Stimulated activated CD4-positive, alpha-beta T cell treated with anti-CD3 and anti-CD28 coated beads, Interleukin-2, amount 100 ng/mL, for 24 hours (primary cell): ENCODE data around the gene LEMD1.
A peak's percentile ranks its signal among the peaks of the same experiment; 100 is the strongest.
"Not testable (repeated sequence)": the region's sequence is repeated elsewhere in the genome, so short reads cannot be mapped to it uniquely, and the experiment has no call there.

Experiments
- DNase-seq, 2 donors: peaks; one replicate each; pipeline ENCODE4 v3.0.0-alpha.2; 2020

LEMD1 gene

DNA sequence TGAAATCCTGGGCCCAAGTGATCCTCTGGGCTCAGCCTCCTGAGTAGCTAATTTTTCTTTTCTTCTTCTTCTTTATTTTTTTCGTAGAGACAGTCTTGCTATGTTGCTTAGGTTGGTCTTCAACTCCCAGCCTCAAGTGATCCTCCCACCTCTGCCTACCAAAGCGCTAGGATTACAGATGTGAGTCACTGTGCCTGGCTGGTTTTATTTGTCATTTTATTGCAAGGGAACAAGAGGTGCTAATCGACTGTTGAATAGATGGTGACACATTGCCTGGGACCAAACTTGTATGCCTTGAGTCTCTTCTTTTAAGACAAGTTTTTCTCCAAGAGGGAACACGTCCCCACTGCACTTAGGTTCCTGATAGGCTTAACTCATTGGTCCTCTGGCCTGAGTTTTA is 45.1 kb downstream of the LEMD1 start:
- no peak for DNase-seq

- DNase-seq: no peak
These were observed 45.9 kb downstream of the LEMD1 start for GRCh38 chr1:205375835-205376545.

DNA sequence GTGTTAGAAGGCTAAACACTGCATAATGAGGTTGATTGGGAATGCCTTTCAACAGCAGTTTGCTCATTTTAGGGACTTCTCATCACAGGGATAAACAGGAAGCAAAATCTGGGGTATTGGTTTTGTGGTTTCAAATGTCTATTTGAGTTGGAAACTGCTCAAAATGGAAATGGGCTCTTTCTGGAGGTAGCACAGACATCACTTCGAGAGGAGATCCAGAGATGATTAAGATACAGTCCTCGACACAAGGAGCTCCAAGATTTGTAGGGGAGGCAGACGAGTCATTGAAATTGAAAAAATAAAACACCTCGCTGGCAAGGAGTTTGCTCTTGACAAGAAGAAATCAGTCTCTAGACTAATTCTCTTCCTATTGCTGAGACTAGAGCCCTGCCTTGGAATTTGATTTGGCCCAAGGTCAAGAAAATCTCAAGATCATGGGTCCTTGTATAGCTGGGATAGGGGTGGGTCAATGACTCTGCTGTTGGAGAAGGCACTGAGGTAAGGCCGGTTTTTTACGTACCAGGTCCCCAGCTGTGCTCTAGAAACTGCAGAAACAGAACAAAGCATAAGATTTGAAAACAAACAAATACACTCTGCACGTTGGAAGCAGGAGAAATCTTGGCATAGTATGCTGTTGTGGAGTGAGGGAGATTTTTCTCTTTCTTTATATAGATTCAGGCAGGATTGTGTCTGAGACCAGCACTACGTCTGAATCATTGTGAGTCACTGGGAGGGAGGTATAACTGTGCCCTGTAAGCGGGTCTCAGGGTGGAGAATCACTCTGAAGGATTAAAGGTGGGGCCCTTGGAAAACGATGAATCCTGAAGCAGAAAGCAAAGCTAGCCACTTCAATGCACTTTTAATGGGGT is 47.4 kb downstream of the LEMD1 start:
- no peak for DNase-seq

DNA sequence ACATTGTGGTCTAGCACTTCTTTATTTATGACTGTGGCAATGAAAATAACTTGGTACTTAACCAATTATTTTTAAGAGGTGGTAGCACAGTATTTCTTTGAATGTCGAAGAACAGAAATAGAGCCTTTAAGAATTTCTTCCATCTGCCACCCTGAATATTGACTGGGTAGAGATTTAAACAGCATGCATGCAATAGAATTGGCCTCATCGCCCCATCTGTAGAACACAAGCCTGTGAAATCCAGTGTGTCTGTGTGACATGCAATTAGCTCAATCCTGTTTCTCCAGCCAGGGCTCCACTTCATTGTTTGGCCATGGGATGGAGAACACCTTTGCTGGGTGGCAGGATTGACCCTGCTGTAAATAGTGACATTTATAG is 48.1 kb downstream of the LEMD1 start:
- no peak for DNase-seq

GRCh38 chr1:205373022-205373797 is 48.6 kb downstream of the LEMD1 start:
- DNase-seq: no peak

- DNase-seq: no peak
These were observed 49.8 kb downstream of the LEMD1 start for GRCh38 chr1:205371871-205372660.

DNA sequence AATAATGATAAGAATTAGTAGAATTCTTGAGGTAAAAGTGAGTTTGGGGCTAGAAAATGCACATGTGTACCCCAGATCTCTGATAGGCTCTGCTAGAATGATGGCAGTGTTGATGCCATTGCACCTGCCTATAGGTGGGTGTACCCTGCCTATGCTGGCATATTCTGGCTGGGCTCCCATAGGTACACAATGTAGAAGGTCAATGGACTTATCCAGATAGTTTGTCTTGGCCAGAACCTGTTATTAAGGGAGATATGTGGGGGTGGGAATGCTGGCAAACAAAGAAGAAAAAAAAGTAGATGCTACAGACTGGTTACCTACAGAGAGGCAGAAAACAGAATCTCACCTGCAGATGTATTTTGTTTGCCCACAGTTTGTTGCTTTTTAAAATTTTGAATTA is 51.1 kb downstream of the LEMD1 start:
- no peak for DNase-seq

- no peak for DNase-seq
These were observed 52.1 kb downstream of the LEMD1 start for GRCh38 chr1:205369701-205370123.

- no peak for DNase-seq
These were observed 53.4 kb downstream of the LEMD1 start for GRCh38 chr1:205368478-205368877.

- no peak for DNase-seq
These were observed 55.9 kb downstream of the LEMD1 start for GRCh38 chr1:205365945-205366463.

- DNase-seq: not testable (repeated sequence)
These were observed 56.8 kb downstream of the LEMD1 start for GRCh38 chr1:205365086-205365485.

DNA sequence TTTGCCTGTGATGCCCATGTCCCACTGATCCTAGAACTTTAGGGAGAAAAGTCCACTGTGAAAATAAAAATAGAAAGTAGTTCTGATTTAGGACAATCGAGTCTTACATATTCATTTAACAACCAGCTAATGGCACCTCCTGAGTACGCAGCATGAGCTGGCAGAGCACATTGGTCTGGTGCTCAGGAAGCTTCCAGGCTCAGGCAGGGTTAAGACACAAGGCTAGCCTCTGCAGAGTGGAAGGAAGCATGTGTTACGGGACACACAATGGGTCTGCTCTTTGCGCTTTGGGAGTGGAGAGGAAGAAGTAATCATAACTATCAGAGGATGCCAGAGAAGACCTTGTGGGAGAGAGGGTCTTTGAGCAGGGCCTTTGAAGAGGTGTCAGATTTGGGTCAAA is 61.0 kb downstream of the LEMD1 start:
- DNase-seq: no peak

- DNase-seq: no peak
These were observed 61.9 kb downstream of the LEMD1 start for GRCh38 chr1:205359771-205360565.

DNA sequence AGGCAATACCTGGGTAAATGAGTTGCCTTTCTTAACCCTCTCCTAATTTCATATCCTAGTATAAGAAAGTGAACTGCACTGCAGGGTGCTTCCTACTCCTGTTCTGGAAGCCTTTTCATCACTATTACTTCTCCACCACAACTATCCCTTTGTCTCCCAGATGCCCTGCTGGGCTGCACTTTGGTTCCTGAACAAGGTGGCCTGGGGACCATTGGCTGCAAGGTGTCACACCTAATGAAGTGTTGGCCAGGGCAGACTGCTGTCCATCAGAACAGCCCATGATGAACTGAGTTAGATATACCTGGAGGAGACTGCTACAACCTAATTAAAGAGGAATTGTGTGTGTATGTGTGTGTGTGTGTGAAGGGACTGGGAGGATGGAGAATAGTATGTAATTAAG is 63.3 kb downstream of the LEMD1 start:
- no peak for DNase-seq

- DNase-seq: no peak
These were observed 64.3 kb downstream of the LEMD1 start for GRCh38 chr1:205357567-205357966.

- DNase-seq: no peak
These were observed 65.3 kb downstream of the LEMD1 start, which contains the start of gene KLHDC8A for GRCh38 chr1:205356440-205357139. Gene KLHDC8A (minus strand): TSS chr1:205356922. CDS start chr1:205343604, 13,318 bp downstream.

GRCh38 chr1:205355075-205355453 is 66.8 kb downstream of the LEMD1 start:
- DNase-seq: no peak

DNA sequence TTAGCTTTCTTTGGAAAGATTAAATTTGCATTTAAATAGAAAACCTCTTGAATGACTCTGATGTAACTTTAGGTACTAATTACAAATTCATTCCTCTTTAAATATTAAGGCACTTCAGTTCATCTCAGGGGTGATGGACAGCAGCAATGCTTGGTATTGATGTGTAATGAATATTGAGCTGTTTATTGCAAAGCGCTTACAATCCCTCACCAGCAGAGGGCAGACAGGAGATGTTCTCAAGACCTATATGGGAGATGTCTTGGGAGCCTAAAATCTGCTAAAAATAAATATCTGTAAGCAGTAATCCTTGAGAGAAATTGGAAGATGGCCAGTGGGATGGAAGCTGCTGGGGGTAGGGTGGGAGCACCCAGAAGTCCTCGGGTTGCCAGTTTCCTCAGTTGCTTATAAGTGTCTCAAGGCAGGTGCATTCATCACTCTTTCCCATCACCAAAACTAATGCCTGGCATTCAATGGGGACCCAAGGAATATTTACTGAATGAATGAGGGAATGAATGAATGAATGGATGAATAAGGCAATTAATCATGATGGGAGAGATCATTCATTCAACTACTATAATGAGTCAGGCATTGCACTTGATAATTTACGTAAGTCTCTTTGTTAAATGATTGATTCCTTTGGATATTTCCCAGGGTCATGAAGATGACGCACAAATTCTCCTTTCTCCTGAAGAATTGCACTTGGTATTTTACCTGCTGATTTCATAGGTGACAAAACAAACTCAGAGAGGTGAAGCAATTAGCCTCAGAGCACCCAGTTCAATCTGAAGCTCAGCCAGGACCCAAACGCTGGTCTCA is 67.4 kb downstream of the LEMD1 start:
- DNase-seq: peak; percentile 59 to 72

- DNase-seq: no peak
These were observed 68.2 kb downstream of the LEMD1 start for GRCh38 chr1:205353612-205354011.

- no peak for DNase-seq
These were observed 68.7 kb downstream of the LEMD1 start for GRCh38 chr1:205353191-205353590.
